ENCODE measurements around the gene LAMA5. TPM values are rescaled to one million over a fixed set of nuclear protein-coding genes. Genes with fewer than 3 reads are reported as not detected.

LAMA5 gene
- total RNA-seq, 1 donor from 2014 or later: 90.5 TPM

DNA sequence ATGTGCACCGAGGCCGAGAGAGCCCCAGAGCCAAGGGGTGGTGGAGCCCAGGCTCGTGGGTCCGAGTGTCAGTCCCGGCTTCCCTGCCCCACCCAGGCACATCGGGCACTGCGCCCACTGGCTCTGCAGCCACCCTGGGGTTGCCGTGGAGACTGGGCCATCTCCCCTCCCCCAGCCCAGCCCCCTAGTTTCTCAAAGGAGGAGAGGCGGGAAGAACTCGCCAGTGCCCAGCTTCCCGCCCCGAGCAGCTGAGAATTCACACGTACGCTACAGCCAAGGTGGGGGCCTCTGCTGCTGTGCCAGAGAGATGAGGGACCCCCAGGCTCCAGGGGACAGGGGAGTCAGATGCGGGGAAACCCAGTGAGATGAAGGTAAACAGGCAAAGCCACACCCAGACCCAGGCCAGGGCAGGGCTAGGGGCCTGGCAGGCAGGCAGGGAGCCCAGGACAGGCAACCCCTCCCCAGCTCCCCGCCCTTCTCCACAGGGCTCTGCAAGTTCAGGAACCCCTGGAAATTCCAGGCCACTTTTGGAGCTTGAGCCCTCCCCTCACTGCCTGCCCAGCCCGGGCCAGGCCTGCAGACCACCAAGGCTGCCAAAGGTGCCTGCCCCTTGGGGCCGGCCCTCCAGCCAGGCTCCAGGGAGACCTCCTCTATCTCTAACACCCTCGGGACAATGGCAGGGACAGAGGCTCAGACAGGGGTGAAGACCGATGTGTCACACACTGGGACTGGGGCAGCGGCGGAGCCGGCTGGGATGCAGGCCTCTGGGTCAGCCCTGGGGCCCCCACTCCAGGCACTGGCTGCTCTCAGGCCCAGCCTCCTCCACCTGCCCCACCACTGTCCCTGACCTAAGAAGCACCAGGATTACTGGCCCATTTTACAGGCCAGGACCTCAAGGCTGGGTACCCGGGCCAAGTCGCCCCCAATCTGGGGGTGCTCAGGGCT, 6.0 kb downstream of the LAMA5 start:
- peak; percentile 42 for DNase-seq (ENCODE audit: low read depth)

DNA sequence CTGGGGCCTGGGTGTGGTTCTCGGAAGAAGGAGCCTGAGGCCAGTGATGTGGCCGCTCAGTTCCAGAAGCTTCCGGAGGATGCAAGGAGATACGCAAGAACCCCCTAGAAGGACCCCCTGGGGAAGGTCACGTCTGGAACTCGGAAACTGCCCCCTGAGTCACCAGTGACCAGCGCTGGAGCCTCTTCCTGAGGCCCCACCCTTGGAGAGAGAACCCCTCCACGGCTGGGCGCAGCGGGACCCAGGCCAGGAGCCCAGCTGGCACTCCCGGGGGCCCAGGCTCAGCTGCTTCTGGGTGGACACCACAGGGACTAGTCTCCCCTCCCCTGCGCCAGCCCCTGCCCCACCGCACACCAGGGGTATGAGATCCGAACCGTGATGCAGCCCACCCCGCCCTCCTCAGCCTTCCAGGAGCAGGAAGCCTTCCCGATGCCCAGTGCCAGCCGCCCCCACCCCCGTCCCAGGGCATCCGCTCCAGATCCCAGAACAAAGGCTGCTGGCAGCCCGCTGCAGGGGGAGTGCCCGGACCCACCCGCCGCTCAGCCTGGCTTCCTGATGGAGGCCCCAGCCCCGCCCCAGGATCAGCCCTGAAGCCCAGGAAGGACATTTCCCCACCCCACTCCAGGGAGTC, 7.5 kb downstream of the LAMA5 start:
- peak; percentile 89 for DNase-seq (ENCODE audit: low read depth)

DNA sequence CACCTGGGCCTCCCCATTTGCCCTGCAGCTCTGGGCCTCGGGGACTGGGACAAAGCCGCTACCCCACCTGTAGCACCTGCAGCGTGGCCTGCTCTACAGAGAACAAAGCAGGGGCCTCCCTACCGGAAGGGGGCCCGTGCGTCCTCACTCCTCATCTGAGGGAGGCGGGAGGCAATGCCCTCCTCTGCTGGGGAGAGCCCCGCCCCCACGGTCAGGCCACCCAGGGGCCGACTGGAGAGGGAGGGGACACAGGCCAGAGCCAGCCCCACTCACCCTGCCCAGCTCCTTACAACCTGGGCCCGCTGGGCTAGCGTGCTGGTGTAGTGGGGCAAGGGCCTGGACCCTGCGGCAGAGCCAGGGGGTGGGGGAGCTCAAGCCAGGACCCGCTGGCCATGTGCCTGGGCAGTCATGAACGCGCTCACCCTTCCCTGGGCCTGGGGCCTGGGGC, 8.0 kb downstream of the LAMA5 start:
- DNase-seq (ENCODE audit: low read depth): no peak

DNA sequence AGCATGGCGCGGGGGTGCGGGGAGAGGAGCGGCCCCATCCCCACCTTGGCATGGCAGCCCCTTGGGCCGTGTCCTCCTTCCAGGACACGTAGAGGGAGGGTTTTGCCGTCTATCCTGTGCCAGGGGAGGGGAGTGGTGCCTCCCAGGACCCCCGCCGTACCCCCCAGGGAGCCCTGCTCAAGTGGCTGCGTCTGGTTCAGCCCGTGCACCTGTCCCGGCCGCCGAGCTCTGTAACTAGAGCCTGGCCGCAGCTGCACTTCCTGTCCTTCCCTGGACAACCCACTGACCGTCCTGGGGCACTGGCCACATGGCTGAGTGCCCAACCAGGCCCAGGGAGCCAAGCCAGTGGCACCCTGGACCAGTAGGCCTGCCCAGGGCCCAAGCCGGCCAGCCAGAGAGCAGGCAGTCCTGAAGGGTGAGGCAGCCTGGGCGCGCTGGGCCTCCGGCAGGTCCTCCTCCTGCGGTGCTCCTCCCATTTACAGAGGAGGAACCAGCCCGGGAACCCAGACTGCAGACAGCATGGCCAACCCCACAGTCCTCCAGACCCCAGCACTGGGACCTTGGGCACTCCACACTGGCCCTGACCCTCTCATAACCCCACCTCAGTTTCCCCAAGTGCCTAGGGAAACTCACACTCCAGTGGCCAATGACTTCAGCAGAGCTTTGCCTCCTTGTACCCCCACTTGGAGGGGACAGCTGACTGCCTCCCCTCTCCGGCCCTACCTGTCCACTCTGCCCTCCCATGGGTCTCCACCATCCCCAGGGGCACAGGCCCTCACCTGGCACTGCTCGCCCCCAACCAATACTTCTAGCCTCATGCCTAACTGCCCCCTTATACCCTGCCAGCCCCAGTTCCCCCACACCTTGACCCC, 8.7 kb downstream of the LAMA5 start:
- peak; percentile 97 for DNase-seq (ENCODE audit: low read depth)

DNA sequence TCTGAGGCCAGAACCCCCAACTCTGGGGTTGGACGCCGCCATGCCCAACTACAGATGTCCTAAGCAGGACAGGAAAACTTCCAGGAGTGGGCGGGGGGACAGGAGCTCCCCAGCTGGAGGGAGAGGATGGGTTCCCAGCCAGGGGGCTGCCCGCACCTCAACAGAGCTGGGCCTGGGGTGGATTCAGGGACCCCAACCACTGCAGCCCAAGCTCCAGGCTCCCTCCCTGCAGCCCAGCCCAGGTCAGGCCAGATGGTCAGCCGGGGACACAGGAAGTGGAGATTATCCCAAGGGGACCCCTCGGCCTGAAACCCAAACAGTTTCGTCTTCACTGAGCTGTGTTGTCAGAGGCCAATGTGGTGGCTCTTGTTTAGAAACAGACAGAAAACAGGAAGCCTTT, 9.4 kb downstream of the LAMA5 start:
- DNase-seq (ENCODE audit: low read depth): peak; percentile 43

DNA sequence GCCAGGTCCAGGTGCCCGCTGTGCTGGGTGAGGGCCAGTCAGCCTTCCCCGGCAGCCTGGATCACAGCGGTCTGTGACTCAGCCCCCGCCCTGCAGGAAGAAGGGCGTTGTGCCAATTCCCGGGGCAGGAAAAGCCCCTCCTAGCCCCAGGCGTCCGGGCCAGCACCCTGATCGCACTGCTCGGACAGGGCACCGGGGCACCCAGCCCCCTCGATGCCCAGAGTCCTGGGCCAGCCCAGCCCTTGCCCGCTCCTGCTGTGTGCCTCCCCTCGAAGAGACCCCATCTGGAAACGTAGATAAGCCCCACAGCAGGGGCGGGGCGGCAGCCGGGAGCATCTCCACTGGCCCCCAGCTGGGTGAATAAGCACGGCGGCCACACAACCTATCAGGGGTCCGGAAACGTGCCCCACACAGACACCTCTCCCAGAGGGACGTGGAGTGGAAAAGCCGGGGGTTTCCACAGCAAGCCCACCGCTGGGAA, 9.9 kb downstream of the LAMA5 start:
- peak; percentile 93 for DNase-seq (ENCODE audit: low read depth)

DNA sequence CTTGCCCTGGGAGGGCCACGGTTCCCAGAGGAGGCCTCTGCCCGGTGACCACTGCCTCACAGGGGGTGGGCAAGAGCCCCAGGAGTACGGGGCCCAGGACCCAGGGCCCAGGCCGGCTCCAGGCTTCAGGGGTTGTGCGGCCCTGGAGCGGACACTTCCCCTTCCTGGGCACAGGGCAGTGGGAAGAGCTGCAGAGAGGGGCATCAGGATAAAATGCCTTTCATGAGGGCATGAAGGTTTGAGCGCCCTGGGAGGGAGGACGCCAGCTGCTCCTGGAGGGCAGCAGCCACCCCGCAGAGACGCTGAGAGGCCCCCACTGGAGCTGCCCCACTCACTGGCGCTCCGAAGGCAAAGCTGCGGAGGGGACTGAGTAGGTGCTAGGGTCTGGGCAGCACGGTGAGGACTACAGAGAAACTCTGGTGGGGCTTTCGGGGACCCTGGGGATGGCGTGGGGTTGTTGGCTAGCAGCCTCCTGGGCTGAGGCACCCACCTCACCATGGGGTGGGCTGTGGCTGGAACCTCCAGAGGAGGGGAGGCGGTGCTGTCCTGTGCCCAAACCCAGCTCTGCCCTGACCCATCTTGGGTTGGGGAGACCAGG, 10.4 kb downstream of the LAMA5 start:
- no peak for DNase-seq (ENCODE audit: low read depth)

DNA sequence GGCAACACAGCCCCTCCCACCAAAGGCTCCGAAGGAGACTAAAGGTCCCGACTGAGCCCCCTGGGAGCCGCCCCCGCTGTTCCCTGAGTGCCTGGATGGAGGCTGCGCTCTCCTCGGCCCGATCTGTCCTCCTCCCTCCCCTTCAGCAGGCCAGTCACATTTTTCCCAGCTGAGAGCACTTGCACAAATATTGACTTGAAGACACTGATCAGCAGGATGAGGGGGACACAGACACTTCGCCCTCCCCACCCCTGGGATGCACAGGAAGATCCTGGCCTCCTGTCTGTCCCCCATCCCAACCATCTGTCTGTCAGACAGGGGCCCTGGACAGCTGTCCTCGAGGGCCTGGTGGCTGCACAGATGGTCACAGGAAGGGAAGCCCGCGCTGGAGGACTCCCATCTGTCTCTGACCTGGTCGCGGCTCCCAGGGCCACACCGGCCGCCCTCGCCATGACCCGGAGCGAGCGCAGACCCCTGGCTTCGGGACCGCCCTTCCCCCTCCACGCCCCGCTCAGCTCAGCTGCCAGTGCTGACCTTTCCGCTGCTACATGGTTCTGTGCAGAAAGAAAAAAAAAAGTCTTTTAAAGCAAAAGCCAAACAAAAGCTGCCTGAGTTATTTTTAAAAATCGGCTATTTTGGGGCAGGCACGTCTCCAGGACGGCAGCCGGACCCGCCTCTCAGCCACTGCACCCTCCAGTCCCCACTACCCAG, 11.1 kb downstream of the LAMA5 start:
- DNase-seq (ENCODE audit: low read depth): peak; percentile 92

DNA sequence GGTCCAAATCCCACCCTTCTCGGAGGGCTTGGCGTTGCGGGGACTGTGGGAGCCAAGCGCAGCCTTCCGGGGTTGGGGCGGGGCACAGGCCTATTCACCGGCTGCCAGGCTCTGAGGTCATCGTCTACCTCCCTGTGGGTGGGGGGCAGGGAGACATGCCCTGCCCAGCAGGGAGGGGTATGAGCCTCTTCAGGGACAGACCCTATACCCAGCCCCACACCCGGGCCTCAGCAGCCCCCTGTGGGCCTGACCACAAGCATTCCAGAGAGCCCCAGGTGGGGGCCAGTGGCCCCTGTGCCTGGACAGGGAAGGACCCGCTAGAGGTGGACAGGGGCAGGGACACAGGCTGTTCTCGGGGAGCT, 11.6 kb downstream of the LAMA5 start:
- DNase-seq (ENCODE audit: low read depth): peak; percentile 48

DNA sequence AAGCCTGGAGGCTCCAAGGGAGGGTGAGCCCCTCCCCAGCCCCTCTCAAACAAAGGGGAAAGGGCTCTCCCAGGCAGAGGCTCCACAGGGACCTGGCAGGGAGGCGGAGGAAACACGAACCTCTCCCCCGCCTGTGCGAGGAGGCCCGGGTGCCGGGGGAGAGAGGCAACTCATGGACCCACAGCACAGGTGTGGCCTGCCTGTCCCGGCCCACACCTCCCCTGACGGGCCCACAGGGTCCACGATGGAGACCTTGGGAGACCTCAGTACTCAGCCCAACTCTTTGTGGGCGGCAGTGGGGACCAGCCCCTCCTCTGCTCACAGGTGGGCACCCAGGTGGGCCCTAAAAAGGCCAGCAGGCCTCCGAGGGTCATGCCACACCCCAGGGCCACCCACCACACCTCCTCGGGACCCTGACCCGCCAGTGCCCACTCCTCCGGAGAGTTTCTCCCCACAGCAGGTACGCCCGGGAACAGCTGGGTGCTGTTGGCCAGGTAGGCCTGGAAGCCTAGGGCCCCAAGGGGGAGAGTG, 12.2 kb downstream of the LAMA5 start:
- DNase-seq (ENCODE audit: low read depth): no peak

DNA sequence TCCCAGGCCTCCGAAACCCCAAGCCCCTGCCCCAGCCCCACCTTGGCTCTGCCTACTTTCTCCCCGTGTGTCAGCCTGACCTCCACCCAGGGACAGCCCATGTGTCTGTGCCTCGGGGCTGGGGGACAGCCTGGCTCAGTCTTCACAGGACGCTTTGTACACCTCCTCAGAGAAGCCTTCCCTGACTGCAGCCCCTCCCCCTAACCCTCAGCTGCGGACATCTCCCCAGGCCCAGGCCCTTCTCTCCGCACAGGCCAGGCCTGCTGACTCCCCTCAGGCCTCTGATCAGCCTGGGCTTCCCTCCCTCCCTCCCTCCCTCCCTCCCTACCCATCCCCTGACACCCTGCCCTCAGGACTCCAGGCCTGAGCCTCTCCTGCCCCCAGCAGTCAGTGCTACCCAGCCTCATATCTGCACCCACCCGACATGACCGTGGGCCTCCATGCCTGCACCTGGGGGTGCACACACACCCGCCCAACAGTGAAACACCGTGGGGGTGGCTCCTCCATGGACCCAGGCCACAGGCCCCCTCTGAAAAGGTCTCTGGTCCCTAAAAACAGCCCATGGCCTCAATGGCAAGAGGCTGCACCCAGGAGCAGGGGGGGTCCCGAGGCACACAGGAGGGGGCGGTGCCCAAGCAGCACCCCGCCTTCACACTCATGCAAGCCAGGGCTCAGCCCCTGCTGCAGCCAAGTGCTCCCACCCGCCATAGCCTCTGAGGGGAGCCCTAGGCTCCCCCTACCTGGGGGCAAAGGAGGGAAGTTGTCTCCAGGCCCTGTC, 12.9 kb downstream of the LAMA5 start:
- no peak for DNase-seq (ENCODE audit: low read depth)

DNA sequence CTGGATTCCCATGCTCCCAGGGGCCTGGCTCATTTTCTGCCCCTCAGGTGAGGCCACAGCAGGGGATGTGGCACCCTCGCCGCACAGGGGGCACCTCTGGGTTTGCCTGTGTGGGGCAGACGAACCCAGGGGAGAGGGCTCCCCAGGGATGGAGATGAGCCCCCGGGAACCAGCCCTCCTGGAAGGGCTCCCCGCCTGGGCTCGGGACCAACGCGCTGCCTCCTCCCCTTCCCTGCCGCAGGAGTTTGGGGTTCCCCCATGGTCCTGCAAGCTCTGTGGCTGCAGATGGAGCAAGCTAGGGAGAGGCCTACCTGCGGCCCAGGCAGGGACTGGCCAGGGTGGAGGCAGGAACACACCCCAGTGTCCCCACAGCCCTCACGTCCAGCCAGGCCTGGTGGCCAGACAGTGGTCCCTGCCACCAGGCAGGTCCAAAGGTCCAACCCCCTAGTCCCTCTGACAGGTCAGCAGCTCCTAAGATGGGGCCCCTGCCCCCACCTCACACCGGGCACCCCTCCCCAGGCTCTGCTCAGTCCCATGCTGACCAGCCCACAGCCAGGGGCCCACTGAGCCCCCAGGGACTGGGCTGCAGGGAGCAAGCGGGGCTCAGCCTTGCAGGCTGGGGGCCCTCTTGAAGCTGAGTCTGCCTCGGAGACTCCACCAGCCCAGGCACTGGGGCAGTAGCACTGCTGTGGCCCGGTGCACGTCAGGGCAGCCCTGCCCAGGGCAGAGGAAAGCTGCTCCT, 13.7 kb downstream of the LAMA5 start:
- DNase-seq (ENCODE audit: low read depth): no peak

DNA sequence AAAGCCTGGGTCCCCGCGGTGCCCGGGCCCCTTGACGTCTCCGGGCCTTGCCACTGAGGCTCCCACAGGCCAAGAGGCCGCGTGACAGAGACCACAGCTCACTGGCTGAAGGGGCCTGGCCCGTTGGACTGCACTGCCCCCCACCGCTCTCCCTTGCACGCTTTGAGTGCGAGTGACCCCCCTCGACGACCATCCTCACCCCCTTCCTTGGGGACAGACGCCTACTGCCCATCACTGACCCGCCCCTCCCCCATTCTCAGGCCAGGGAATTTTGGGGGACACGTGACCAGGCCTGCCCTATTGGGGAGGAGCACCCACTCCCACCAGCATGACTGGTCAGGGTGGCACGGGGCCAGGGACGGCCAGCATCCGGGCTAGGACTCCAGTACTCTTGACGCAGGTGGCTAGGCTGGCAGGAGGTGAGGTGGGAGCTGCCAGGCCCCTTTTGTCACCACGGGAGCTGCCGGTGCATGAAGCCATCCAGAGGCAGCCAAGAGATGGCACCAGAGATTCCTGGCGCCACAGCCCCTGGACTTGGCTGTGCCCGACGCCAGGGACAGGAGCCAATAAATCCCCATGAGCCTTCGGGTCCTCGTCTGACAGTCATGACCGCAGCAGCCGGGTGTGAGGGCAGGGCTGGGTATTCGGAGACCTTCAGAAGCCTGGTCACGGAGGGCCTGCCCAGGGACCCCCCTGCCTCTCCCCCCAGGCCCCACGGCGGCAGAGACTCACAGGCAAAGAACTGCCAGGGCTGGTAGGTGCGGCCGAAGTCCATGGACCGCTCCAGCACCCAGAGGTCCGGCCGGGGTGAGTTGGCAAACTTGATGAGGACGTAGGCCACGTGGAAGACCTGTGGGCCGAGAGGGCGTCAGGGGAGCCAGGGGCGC, 14.5 kb downstream of the LAMA5 start:
- peak; percentile 64 for DNase-seq (ENCODE audit: low read depth)

DNA sequence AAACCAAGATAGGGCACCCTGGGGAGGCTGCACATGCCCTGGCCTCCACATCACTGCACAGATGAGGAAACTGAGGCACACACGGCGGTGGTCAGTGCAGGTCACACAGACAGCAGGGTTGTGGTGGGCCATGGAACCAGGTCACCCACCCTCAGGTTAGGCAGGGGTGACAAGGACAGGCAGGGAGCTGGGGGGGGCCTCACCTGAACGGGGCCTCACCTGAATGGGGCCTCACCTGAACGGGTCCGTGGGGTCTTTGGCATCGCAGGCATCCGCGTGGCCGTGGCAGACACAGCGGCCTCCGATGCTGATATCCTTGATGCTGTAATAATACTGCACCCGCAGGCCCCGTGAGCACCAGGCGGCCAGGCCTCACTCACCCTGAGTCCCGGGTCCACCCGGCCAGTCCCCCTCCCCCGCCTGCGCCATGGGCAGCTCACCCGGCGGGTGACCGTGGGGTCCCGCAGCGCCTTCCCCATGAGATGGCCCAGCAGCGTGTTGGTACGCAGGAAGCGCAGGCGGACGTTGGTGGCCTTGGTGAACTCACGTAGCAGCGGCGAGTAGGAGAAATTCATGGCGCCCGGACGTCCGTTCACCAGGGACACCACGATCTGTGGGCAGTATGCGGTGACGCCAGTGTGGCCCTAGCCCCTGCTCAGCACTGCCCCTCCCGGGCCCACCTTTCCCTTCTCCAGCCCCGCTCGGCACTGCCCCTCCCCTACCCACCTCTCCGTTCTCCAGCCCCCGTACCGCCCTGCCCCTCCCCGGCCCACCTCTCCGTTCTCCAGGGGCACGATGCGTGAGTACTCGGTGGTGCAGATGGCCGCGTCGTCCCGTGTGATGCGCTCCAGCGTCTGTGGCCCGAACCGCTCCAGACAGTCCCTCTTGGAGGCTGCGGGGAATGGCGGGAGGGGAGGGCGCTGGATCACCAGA, 15.4 kb downstream of the LAMA5 start:
- no peak for DNase-seq (ENCODE audit: low read depth)

DNA sequence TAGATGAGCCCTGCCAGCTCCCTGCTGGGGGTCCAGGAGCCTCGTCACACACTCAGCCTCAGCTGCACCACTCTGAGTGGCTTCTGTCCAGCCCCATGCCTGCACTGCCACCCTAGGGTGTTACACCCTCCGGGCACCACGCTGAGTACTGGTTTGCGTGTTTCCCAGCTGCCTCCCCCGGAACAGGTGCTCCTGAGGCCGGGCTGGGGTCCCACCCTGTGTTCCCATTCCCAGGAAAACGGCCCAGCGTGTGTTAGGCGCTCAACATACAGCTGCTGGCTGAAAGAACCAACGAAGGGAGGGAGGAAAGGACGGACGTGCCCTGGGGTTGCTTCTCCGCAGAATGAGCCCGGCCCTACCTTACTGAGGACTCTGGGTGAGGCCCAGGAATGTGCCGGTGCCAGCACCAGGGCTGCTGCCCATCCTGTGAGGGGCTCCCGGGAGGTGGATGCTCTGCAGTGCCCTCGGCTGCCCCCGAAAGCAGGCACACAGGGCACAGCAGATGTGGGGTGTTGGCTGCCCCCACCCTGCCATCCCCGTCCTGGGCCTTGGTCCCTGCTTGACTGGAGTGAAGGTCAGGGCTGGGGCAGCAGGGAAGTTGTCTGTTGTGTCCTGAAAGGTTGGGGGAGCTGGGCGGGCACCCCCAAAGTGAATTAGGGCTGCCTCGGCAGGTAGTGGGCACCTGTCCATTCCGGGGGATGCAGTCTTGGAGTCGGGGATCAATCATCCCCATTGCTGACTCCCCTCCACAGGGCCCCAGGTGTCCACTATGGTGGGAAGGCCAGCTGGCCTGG, 16.3 kb downstream of the LAMA5 start:
- DNase-seq (ENCODE audit: low read depth): no peak

Data from myocyte (in vitro differentiated cells).